ENCODE measurements around the gene OS9.
A peak's percentile ranks its signal among the peaks of the same experiment; 100 is the strongest.

Gene OS9

DNA sequence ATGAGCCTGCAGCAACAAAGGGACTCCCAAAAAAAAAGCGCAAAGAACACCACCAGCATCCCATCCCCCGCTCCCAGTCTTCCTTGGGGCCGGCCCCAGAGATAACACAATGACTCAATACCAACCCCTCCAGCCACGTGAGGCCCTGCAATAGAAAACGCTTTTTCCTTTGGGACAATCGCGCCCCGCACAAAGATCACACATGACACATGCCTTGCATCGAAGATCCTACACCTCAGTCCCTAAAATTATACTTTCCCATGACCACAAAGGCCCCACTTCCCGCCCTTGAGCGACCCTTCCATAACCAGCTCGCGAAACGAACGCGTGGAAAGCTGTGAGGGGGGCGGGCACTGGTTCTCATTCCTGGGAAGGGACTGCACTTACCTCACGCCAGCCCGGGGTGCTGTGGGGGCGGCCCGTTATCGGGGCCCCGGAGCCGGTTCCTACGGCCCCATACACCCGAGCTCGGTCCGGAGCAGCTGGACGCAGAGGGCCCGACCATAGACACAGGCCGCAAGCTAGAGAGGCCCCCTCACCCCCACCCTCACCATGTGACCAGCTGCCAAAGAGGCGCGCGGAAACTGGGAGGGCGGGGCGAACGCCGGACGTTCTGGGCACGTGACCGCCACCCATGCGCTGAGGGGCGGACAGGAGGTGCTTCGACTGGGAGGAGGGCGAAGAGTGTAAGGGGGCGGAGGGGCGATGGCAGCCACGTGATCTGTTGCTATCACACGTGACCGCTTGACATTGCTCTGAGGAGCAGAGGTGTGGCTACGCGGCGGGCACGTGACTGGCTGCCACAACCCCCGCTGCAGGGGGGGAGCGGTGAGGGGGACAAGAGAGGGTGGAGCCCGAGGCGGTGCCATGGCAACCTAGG, 58.1 kb downstream of the OS9 start, which contains the start of gene CDK4:
CDK4 (minus strand) TSS at position 523 of the 880 bp plus-strand sequence. CDS start 593 bp downstream, outside the sequence.
- Histone ChIP-seq H3K27ac (ENCODE audit: insufficient read depth, low read depth, low read length, poor library complexity, severe bottlenecking) (peak within 1 kb of the TSS; percentile 55), H3K4me1 (ENCODE audit: control insufficient read depth, insufficient read depth, low read length) (peaks cover 31% of the 10 kb centered on the region), H3K27me3 (ENCODE audit: control insufficient read depth, insufficient read depth, low read length, poor library complexity, severe bottlenecking) (peaks cover 39% of the 10 kb centered on the region), H3K4me3 (ENCODE audit: insufficient read depth, low read depth, low read length) (peak within 1 kb of the TSS; percentile 97), H3K36me3 (ENCODE audit: control insufficient read depth, insufficient read depth, low read length) (peaks cover 20% of the 10 kb centered on the region), H3K9me3 (ENCODE audit: control insufficient read depth, low read length) (no peaks in the 10 kb centered on the region)
- WGBS, 2 experiments = 0% methylated on average over 58 of the region's 58 CpGs

DNA sequence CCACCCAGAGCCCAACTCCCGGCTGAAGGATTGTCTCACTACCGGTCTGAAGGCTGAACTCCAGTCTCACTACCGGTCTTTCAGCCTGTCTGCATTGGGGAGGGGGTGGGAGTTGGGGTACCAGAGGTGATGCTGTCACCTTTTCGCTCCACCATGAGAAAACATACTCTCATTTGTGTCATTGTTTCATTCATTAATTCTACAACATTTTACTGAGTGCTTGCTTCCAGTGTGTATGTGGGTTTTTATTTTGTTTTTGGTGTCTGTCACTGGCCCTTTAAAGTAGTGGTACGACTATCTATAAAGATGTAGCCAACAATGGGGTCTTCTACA, 58.7 kb downstream of the OS9 start:
- Histone ChIP-seq H3K27me3 (ENCODE audit: control insufficient read depth, insufficient read depth, low read length, poor library complexity, severe bottlenecking) (peaks cover 43% of the 10 kb centered on the region), H3K27ac (ENCODE audit: insufficient read depth, low read depth, low read length, poor library complexity, severe bottlenecking) (no peak overlapping the region), H3K36me3 (ENCODE audit: control insufficient read depth, insufficient read depth, low read length) (peaks cover 15% of the 10 kb centered on the region), H3K4me1 (ENCODE audit: control insufficient read depth, insufficient read depth, low read length) (peaks cover 31% of the 10 kb centered on the region), H3K9me3 (ENCODE audit: control insufficient read depth, low read length) (no peaks in the 10 kb centered on the region), H3K4me3 (ENCODE audit: insufficient read depth, low read depth, low read length) (peak overlapping the region; percentile 22)
- 6 to 8% methylated on average over 4 to 5 of the region's 5 CpGs for WGBS, 2 experiments

DNA sequence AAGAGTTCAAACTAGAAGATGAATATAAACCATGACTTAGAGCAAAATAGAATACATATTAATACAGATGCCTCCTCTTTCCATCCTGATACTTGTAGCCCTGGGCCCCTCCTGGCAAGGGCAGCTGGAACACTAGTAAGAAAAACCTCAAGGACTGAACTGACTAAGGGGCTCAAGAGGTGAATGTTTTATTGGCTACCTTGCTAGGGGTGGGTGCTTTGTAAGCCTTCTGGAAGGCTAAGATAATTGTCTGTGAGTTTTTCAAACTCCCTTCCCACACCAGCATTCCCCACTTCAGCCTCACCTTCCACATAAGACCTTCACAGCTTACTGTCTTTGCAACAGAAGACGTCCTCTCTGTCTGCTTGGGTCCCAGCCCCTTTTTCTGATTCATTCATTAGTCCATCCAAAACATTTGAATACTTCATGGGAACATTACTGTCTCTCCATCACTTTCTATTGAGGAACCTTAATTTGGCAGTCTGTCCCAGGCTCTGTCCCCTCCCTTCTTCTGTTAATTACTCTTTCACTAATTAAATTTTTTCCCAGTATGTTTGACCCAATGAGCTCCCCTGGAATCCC, 59.9 kb downstream of the OS9 start:
- H3K27ac ChIP-seq (ENCODE audit: insufficient read depth, low read depth, low read length, poor library complexity, severe bottlenecking) = no peak overlapping the region
- H3K9me3 ChIP-seq (ENCODE audit: control insufficient read depth, low read length) = no peaks in the 10 kb centered on the region
- peaks cover 15% of the 10 kb centered on the region for H3K36me3 ChIP-seq (ENCODE audit: control insufficient read depth, insufficient read depth, low read length)
- WGBS, 2 experiments = 13 to 18% methylated on average over 1 of the region's 1 CpG
- H3K4me1 ChIP-seq (ENCODE audit: control insufficient read depth, insufficient read depth, low read length) = peaks cover 31% of the 10 kb centered on the region
- H3K27me3 ChIP-seq (ENCODE audit: control insufficient read depth, insufficient read depth, low read length, poor library complexity, severe bottlenecking) = peaks cover 43% of the 10 kb centered on the region
- H3K4me3 ChIP-seq (ENCODE audit: insufficient read depth, low read depth, low read length) = no peak overlapping the region

DNA sequence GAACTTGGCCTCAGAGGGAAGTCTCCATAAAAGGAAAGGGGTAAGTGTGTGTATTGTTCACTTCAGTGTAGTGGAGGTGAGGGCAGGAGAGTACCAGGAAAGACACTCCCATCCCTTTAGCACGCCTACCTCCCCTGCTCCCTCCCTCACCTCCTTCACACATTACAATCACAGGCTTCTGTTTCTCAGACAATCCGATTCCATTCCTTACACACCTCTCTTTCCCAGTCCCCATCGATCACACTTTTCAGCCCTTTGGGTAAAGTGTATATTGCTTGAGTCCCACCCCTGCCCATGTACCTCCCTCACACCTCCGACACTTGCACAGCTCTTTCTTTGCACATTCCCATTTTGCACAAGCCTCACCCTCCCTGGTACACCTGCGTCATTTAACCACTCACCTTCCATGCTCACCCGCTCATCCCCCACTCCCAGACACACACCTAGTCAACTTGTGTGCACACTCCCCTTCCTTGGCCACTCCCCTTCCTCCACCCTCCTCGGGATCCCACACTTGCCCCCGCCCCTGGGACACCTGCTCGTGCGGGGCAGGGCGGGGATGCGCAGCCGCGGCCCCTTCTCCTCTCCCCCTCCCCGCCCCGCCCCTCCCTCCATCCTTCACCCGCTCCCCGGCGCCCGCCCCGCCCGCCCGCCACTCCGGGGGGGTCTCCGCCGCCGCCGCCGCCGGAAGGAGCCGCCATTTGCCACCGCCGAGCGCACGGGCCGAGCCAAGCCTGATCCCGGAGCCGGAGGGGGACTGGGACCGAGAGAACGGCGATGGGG, 60.7 kb downstream of the OS9 start, which contains the start of gene MARCHF9:
MARCHF9 (plus strand) TSS at position 693 of the 783 bp plus-strand sequence. CDS start 426 bp downstream, outside the sequence.
- WGBS, 2 experiments = 1% methylated on average over 34 to 39 of the region's 41 CpGs
- H3K27ac ChIP-seq (ENCODE audit: insufficient read depth, low read depth, low read length, poor library complexity, severe bottlenecking) = no peak within 1 kb of the TSS

DNA sequence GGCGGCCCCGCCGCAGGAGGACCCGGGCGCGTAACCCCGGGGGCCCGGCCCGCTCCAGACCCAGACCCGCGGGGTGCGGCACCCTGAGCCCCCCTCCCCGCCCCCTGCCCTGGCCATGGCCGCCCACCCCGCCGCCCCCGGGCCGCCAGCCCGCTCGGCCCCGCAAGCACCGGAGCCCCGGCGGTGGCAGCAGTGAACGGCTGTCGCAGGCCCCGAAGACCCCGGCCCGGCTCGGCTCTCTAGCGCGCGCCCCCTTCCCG, 61.2 kb downstream of the OS9 start:
- peak overlapping the region; percentile 51 for H3K4me3 ChIP-seq (ENCODE audit: insufficient read depth, low read depth, low read length)
- H3K36me3 ChIP-seq (ENCODE audit: control insufficient read depth, insufficient read depth, low read length) = peaks cover 9% of the 10 kb centered on the region
- WGBS, 2 experiments = 0% methylated on average over 34 of the region's 34 CpGs
- H3K9me3 ChIP-seq (ENCODE audit: control insufficient read depth, low read length) = no peaks in the 10 kb centered on the region
- H3K4me1 ChIP-seq (ENCODE audit: control insufficient read depth, insufficient read depth, low read length) = peaks cover 31% of the 10 kb centered on the region
- peaks cover 43% of the 10 kb centered on the region for H3K27me3 ChIP-seq (ENCODE audit: control insufficient read depth, insufficient read depth, low read length, poor library complexity, severe bottlenecking)
- no peak overlapping the region for H3K27ac ChIP-seq (ENCODE audit: insufficient read depth, low read depth, low read length, poor library complexity, severe bottlenecking)

More for the DNA sequence above, 60.7 kb downstream of the OS9 start, which contains the start of gene MARCHF9:
- Histone ChIP-seq H3K9me3 (ENCODE audit: control insufficient read depth, low read length) (no peaks in the 10 kb centered on the region), H3K27me3 (ENCODE audit: control insufficient read depth, insufficient read depth, low read length, poor library complexity, severe bottlenecking) (peaks cover 43% of the 10 kb centered on the region), H3K4me1 (ENCODE audit: control insufficient read depth, insufficient read depth, low read length) (peaks cover 31% of the 10 kb centered on the region), H3K4me3 (ENCODE audit: insufficient read depth, low read depth, low read length) (peak within 1 kb of the TSS; percentile 51), H3K36me3 (ENCODE audit: control insufficient read depth, insufficient read depth, low read length) (peaks cover 10% of the 10 kb centered on the region)

DNA sequence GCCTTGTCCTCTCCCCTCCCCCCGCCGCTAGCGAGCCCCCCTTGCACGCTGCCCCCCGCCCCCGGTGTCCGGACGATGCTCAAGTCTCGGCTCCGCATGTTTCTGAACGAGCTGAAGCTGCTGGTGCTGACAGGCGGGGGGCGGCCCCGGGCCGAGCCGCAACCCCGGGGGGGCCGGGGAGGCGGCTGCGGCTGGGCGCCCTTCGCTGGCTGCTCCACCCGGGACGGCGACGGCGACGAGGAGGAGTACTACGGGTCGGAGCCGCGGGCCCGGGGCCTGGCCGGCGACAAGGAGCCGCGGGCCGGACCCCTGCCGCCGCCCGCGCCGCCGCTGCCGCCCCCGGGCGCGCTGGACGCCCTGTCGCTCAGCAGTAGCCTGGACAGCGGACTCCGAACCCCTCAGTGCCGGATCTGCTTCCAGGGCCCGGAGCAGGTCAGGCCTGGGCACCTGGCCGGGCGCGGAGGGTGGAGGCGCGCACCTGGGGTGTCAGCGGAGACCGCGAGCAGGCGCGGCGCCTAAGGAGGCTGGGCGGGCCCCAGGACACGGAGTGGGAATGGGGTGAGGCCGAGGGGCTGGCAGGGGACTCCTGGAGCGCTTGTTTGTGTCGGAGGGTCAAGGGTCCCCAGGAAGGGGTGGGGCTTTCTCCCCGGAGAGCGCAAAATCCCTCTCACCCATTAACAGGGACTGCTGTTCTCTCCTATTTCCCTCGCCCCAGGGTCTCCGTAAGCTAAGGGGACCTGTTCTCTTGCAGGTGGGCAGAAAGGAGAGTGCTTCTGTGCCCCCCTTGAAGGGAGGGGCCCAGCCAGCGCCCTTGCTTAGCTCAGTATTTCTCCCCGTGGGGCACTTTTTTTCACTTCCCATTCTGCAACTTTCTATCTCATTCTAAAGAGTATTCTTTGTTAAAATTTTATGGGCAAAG, 61.8 kb downstream of the OS9 start:
- Histone ChIP-seq H3K27ac (ENCODE audit: insufficient read depth, low read depth, low read length, poor library complexity, severe bottlenecking) (no peak overlapping the region), H3K36me3 (ENCODE audit: control insufficient read depth, insufficient read depth, low read length) (peaks cover 3% of the 10 kb centered on the region), H3K27me3 (ENCODE audit: control insufficient read depth, insufficient read depth, low read length, poor library complexity, severe bottlenecking) (peaks cover 43% of the 10 kb centered on the region), H3K4me1 (ENCODE audit: control insufficient read depth, insufficient read depth, low read length) (peaks cover 28% of the 10 kb centered on the region), H3K9me3 (ENCODE audit: control insufficient read depth, low read length) (no peaks in the 10 kb centered on the region), H3K4me3 (ENCODE audit: insufficient read depth, low read depth, low read length) (peak overlapping the region; percentile 51)
- WGBS, 2 experiments = 0% methylated on average over 71 to 76 of the region's 76 CpGs

DNA sequence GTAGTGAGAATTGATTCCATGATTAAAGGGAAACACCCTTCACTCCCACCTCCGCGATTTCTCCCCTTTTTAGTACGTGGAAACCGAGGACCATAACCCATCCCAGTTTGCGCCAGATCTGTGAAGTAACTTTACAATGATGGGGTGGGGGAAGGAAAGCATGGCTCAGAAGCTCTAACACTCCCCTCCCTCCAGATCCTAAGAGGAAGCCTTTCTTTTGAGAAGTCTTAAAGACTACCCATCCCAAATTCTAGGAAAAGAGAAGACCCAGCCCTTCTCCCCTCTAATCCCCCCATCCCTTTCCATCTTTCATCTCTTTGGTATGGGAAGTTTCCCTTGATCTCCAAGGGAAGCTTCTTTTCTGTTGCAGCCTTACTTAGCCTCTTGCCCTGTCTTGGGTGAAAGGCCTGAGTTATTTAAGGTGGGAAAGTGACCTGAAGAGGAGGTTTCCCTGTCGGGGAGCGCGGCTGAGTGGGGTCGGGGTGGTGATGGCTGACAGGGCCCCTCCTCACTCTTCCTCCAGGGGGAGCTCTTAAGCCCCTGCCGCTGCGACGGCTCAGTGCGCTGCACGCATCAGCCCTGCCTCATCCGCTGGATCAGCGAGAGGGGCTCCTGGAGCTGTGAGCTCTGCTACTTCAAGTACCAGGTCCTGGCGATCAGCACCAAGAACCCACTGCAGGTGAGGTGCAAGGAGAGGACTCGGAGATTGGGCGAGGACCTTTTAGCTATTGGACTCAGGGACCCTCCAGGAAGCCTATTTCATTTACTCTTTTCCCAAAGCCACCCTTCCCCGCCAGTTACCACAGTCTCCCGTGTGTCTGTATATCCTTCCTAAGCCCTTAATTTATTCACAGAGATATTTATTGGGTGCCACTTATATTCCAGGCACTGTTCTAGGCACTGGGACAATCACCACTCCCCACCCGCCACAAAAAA, 62.7 kb downstream of the OS9 start:
- no peaks in the 10 kb centered on the region for H3K9me3 ChIP-seq (ENCODE audit: control insufficient read depth, low read length)
- no peak overlapping the region for H3K27ac ChIP-seq (ENCODE audit: insufficient read depth, low read depth, low read length, poor library complexity, severe bottlenecking)
- WGBS, 2 experiments = 17% methylated on average over 17 of the region's 22 CpGs
- peak overlapping the region; percentile 51 for H3K4me3 ChIP-seq (ENCODE audit: insufficient read depth, low read depth, low read length)
- H3K4me1 ChIP-seq (ENCODE audit: control insufficient read depth, insufficient read depth, low read length) = peaks cover 23% of the 10 kb centered on the region
- no peaks in the 10 kb centered on the region for H3K36me3 ChIP-seq (ENCODE audit: control insufficient read depth, insufficient read depth, low read length)
- peaks cover 43% of the 10 kb centered on the region for H3K27me3 ChIP-seq (ENCODE audit: control insufficient read depth, insufficient read depth, low read length, poor library complexity, severe bottlenecking)

DNA sequence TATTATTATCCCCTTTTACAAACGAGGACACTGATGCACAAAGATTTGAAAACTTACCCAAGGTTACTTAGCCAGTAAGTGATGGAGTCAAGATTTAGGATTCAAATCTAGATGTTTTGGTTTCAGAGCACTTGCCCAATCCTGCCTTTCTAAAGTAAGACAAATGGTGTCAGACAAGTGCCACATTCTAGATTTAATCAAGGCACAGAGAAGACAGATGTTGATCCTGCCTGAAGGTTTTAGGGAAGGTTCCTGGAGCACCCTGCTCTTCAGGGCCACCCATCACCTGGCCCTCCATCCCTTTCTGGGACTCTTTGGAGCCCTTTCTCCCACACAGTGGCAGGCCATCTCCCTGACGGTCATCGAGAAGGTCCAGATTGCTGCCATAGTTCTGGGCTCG, 63.8 kb downstream of the OS9 start:
- Histone ChIP-seq H3K36me3 (ENCODE audit: control insufficient read depth, insufficient read depth, low read length) (no peaks in the 10 kb centered on the region), H3K4me3 (ENCODE audit: insufficient read depth, low read depth, low read length) (no peak overlapping the region), H3K27me3 (ENCODE audit: control insufficient read depth, insufficient read depth, low read length, poor library complexity, severe bottlenecking) (peaks cover 44% of the 10 kb centered on the region), H3K9me3 (ENCODE audit: control insufficient read depth, low read length) (no peaks in the 10 kb centered on the region), H3K27ac (ENCODE audit: insufficient read depth, low read depth, low read length, poor library complexity, severe bottlenecking) (no peak overlapping the region), H3K4me1 (ENCODE audit: control insufficient read depth, insufficient read depth, low read length) (peaks cover 21% of the 10 kb centered on the region)
- WGBS, 2 experiments = 92% methylated on average over 3 to 4 of the region's 4 CpGs
